HG03175 (cell line): Measurements from ENCODE around the gene PLEKHA5.
A peak's percentile ranks its signal among the peaks of the same experiment; 100 is the strongest.
"Not testable (repeated sequence)": the region's sequence is repeated elsewhere in the genome, so short reads cannot be mapped to it uniquely, and the experiment has no call there.

Experiments used
- ATAC-seq: cut with Tn5 transposase; IDR thresholded peaks from one replicate; pipeline ENCODE4 v1.9.1; 2021; ENCODE audit warnings: mild to moderate bottlenecking, moderate library complexity; ENCODE audit not compliant: unreplicated experiment

The PLEKHA5 gene

DNA sequence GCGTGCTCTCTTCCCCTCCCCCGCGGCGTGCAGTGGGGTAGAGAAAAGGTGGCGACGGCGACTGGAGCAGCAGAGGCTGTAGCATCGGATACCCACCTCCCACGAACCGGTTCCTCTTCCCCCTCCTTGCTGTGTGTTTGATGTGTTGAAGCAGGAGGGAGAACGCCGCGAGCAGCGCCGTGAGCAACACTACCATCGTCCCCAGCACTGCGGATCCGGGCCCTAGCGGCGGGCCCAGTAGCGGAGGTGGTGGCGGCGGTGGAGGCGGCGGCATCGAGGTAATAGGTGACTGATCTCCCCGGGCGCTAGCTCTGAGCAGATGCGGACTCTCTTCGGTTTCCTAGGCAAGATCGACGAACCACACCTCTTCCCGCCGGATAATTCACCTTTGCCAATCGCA is 176.8 kb downstream of the PLEKHA5 start:
- ATAC-seq: no peak

DNA sequence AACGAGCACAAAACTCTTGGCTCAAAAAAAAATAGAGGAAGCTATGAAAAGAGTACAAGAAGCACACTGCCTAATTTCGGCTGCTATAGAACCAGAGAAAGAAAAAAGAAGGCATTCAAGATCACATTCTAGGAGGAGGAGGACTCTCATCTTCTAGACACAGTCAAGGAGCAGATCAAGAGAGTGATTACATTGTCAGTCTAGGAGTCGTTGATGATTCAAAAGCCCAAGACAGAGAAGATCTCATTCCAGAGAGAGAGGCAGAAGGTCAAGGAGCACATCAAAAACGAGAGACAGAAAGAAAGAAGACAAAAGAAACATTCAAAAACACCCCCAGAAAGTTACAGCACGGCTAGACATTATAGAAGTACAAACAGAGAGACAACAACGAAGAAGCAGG is 177.9 kb downstream of the PLEKHA5 start:
- no peak for ATAC-seq

DNA sequence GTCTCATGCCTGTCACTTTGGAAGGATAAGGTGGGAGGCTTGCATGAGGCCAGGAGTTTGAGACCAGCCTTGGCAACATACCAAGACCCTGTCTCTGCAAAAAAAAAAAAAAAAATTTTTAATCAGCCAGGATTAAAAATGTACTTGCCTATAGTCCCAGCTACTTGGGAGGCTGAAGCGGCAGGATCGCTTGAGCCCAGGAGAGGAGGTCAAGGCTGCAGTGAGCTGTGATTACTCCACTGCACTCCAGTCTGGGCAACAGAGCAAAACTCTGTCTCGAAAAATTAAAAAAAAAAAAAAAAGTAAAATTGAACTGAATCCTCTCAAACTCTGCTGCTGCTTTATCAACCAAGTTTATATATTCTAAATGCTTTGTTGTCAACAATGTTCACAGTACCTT is 181.6 kb downstream of the PLEKHA5 start:
- ATAC-seq: no peak

DNA sequence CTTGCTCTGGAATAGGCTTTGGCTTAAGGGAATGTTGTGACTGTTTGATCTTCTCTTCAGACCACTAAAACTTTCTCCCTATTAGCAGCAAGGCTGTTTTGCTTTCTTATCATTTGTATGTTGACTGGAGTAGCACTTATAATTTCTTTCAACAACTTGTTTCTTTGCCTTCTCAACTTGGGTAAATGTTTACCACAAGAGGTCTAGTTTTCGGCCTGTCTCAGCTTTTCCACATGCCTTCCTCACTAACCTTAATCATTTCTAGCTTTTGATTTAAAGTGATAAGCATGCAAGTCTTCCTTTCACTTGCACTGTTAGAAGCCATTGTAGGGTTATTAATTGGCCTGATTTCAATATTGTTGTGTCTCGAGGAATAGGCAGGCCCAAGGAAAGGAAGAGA is 183.1 kb downstream of the PLEKHA5 start:
- no peak for ATAC-seq

DNA sequence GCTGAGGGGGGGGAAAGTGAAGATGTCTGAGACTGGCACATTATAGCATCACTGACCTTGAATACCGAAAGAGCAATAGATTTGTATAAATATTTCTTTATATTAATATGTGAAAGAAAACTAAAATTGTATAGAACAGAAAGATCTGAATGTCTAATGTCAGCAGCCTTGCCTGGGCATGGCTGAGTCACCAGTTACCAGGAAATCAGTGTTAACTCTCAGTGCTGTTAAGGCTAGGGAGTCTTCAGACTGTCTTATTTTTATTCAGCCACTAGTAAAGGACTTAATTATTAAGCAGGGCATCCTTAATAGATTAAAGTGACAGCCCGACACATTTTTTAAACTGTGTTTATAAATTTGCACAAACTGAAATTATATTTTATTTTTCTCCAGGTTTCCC is 186.9 kb downstream of the PLEKHA5 start:
- no peak for ATAC-seq

DNA sequence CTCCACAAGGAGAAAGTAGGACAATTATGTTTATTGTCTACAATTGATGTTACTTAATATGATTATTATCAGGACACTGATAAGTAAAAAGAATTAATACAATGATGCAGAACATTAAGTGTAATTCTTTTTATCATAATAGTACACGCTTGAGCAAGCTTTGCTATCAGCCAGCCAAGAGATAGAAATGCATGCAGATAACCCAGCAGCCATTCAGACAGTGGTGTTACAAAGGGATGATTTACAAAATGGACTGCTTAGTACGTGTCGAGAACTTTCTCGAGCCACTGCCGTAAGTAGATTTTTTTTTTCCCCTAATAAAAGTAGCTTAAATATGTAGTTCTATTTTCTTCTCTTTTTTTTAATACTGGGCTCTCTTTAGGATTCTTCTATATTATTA is 192.8 kb downstream of the PLEKHA5 start:
- ATAC-seq: no peak

DNA sequence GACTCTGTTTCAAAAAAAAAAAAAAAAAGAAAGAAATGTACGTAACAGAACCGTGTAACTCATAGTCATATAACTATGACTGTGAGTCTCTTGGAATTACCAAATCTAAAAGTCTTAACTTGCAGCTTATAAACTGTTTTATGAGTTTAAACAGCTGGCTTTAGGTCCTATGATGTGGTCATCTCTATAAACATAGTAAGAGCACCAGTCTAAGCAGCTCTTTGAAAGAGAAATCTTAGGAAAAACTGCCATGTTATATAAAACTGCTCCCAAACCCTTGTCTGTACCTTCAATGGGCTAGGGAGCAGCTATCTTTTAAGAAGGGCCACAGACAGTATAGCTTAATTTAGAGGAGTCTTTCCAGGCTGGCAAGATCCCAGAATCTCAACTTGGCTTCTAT is 194.3 kb downstream of the PLEKHA5 start:
- no peak for ATAC-seq

DNA sequence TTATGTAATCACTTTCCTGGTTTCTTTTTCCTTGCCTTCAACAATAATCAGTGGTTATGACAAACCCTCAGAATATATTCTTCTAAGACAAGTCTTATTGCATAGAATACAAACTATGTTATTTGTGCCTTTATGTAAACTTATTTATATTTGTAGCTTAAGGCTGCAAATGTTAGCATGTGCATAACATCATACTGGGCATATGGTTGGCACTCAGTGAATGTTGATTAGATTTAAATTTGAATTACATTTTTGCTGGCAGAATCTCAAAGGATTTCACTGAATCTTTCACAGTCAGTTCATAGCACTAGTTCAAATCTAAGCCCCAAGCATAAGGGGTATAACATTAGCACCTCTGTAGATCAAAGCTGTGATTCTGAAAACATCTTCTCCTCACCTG is 196.6 kb downstream of the PLEKHA5 start:
- no peak for ATAC-seq

DNA sequence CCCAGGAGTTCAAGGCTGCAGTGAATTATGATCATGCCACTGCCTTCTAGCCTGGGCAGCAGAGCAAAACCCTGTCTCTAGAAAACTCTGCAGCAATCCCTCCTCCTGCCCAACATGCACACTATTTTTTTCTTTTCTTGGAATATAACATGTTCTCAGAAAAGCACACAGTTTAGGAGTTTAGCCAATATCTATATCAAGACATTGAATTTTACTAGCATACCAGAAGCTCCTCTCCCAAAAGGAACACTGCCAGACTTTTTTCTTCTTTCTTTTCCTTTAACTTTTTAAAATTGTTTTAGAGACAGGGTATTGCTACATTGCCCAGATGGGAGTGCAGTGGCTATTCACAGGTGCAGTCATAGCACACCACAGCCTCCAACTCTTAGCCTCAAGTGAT is 202.7 kb downstream of the PLEKHA5 start:
- ATAC-seq: no peak

DNA sequence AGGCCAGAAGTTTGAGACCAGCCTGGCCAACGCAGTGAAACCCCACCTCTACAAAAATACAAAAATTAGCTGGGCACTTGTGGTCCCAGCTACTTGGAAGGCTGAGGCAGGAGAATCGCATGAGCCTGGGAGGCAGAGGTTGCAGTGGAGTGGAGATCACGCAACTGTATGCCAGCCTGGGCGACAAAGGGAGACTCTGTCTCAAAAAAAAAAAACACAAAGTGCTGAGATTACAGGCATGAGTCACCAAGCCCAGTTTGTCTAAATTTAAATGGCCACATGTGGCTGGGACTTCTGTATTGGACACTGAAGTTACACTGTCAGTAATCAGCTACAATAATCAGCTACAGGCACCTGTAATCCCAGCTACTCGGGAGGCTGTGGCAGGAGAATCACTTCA is 208.9 kb downstream of the PLEKHA5 start:
- ATAC-seq: no peak

DNA sequence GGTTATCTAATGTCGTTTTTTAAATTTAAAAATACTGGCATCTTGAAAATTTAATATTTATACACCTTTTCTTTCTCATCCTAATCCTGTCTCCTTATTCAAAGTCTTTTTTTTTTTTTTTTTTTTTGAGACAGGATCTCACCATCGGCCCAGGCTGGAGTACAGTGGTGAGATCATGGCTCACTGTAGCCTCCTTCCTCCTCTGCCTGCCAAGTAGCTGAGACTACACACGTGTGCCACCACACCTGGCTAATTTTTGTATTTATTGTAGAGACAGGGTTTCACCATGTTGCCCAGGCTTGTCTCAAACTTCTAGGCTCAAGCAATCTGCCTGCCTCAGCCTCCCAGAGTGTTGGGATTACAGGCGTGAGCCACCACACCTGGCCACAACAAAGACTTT is 221.3 kb downstream of the PLEKHA5 start:
- ATAC-seq: not testable (repeated sequence)

DNA sequence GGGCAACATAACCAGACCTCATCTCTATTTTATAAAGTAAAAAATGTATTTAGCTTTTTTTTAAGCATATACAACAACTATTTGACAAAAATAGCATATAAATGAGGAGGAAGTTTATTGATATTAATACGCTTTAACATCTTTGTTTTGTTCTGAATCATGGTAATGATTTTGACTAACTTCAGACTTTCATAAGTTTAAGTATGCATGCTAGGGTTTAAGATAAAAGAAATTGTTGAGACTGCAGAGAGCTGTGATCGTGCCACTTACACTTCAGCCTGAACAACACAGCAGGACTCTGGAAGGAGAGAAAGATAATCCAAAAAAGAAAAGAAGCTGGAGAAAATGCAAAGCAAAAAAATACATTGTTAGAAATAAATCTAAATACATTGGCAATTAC is 221.8 kb downstream of the PLEKHA5 start:
- ATAC-seq: no peak

DNA sequence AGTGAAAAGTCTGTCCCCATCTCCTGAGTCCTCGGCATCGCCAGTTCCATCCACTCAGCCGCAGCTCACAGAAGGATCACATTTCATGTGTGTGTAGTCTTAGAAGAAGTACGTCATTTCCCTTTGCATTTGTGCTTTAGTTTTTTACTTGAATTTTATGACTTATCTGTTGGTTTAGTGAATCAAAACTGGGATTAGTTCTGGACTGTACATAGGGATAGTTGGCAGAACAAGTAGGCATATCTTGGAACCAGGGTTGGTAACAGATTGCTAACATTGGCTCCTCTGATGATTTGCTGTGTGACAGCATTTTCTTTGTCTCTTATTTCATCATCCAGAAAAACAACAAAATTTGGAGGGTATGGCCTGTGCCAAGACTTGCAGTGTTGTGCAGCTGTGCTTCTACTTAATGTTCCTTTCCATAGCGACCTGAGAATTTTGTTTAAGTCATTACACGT is 240.2 kb downstream of the PLEKHA5 start:
- ATAC-seq: no peak

DNA sequence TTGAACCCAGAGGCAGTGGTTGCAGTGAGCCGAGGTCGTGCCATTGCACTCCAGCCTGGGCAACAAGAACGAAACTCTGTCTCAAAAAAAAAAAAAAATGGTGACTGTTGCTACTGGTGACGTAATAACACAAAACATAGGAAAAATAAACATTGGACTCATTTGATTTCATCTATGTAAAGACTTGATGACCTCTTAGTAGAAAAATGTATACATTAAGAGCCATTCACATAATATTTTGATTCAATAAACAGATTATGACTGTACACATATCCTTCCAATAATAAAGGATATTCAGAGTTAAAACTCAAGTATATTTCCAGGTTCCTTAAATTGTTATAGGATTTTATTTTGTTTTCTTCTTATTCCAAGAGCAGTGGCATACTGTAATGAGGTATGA is 244.1 kb downstream of the PLEKHA5 start:
- ATAC-seq: no peak

DNA sequence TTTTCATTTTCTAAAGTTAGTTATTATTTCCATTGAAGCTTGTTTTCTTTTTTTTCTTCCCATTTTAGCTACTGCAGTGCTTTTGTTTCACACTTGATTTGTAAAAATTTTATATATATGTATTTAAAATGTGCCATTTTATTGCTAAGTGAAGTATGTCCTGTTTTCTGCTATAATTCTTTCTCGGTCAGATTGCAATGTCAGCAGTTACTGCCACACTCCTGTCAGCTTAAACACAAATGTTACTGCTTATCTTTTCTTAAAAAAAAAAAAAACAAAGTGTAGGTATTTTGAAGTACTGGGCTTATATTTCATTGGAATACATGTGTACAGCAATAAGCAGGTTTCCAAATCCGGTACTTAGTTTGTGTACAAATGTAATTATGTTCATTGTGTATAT is 246.4 kb downstream of the PLEKHA5 start:
- no peak for ATAC-seq

DNA sequence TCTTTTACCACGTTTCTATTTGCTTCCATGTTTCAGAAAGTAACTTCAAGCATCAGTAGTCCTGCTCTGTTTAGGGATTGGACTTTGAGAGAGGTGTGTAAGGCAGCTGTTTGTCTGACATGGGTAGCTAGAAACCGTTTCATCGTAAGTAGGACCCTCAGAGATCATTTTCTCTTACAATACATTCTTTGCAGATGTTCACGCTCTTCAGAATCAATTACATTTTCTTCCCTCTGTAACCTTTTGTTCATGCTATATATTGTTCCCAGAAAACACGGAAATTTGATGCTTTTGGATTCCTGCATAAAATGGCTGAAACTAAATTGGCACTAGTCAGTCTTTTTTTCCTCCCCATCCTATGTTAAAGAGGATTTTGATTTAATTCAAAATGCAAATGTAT is 247.2 kb downstream of the PLEKHA5 start:
- no peak for ATAC-seq

DNA sequence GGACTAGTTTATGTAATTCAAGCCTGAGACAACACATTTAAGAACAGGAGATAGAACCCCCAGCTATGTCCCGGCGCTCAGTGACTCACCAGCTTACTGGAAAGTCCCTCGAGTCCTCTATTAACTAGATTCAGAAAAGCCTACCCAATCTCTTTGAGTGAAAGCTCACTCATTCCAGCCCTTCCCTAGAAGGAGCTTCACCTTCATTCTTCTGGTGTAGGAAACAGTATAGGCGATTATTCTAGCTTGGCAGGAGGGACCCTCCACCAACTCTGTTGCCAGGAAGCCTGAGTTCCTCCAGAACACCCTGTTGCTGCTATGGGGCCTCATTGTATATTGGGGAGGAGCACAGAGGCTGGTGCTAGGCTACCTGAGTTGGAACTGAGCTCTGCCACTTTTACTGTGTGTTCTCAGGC is 252.6 kb downstream of the PLEKHA5 start:
- peak; percentile 89 for ATAC-seq

DNA sequence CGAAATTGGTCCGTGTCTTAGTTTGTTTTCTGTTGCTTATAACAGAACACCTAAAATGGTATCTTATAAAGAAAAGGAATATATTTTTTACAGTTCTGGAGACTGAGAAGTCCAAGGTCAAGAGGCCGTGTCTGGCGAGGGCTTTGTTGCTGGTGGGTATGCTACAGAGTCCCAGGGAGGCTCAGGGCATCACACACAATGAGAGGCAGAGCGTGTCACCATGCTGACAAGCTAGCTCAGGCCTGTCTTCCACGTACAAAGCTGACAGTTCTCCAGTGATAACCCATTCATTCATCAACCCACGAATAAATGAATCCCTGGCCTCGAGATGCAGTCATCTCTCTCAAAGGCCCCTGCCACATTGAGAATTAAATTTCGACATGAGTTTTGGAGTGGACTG is 253.0 kb downstream of the PLEKHA5 start:
- ATAC-seq: no peak

DNA sequence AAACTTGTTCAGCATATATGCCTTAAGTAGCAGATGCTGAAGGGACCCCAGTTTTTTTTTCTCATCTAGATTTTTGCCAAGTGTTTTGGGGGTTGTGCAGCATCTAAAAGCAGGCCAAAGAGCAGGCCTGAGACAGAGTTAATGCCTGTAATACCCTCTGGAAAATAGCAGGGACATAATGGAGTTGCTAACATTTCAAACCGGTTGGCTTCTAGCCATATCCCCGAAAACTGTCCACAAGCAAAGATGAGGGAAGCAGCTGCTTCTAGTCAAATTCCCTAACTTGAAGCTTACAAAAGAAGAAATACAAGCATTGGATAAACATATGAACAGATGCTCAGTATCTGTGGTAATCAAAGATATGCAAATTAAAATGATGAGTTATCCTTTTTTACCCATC is 257.6 kb downstream of the PLEKHA5 start:
- ATAC-seq: no peak

DNA sequence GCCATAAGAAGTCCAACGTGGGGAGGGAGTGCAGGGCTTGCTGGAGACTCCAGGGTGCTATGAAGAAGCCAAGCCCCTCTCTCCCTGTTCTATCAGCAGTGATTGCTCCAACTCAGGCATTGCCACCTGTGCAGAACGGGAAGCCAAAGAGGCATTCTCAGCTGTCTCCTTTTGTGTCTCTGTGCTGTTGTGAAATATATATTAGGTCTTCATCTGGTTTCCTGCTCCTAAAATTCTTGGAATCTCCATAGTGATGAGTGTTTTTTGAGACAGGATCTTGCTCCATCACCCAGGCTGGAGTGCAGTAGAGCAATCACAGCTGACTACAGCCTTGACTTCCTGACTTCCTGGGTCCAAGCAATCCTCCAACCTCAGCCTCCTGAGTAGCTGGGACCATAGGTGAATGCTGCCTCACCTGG is 258.6 kb downstream of the PLEKHA5 start:
- no peak for ATAC-seq

DNA sequence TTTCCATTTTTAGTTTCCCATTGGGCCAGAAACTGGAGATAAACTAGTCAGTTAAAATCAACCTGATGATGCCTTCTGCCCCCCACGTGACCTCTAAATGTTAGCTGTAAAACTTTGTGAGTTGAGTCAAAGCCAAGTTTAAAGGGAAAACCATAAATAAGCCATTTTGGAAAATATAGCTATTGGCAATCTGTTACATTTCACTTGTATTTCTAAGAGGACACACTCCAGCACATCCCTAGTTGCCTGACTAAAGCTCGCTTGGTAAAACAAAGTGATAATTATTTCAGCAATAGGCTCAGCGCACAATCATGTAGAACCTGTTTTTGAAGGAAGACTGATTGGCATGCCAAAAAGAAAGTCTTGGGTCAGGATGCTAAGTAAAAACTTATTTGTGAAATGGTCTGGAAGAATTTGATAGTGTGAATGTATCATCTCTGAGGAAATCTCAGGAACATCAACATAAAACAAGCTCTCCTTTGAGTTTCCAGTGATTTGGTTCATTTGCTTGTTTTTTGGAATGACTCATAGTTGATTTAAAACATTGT is 260.6 kb downstream of the PLEKHA5 start:
- ATAC-seq: no peak

DNA sequence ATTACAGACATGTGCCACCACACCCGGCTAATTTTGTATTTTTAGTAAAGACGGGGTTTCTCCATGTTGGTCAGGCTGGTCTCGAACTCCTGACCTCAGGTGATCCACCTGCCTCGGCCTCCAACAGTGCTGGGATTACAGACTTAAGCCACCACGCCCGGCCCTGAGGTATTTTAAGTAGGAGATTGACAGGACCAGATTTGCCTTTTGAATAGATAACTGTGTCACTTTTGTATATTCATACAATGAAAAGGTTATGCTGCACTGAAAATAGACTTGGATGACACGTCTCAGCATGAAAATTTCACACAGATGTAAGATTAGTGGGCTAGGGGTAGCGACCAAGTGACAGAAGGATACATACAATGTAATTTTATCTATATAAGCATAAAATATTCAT is 263.1 kb downstream of the PLEKHA5 start:
- ATAC-seq: not testable (repeated sequence)

DNA sequence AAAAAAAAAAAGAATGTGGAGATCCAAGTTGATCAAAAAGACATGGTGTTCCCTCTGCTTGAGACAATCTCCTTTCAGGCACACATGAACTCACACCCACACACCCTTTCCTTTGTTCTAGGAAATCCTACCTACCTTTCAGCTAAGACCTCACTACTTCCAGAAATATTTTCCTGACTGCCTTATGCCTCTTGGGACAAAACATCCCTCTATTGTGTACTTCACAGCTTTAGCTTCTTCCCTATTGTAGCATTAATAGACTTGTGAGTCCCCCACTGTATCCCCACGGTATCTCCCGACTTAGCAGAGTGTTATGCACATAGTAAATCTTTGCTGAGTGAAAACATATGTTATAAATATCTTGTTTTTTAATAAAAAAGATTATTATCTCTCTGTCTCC is 264.9 kb downstream of the PLEKHA5 start:
- no peak for ATAC-seq

DNA sequence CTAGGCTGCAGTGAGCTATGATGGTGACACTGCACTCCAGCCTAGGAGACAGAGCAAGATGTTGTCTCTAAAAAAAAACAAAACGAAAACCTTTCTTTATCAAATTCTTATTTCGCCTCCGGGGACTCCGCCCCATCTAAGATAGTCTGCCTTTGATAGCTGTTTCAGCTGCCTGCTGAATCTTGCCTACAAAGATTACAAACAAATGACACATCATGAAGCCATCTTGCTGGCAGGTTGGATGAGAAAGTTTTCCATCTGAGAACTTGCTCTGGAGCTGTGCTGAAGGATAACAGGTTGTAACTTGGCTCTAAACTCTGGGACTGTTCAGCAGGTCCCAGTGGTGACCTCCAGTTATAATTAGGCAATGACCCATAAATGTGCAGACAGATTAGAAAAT is 268.0 kb downstream of the PLEKHA5 start:
- no peak for ATAC-seq
